NK-92 treated with Interleukin-12 subunit alpha and Interleukin-12 subunit beta, amount 100 ng/mL, for 24 hours (cell line): Measurements from ENCODE around the gene LDB1.

Experiments used
- DNase-seq: peaks from one replicate; lab custom pipeline; 2025; lab: John Stamatoyannopoulos, UW

Gene LDB1

GRCh38 chr10:102113261-102113955 lies 6.8 kb downstream of the LDB1 start:
- DNase-seq = no peak

GRCh38 chr10:102112210-102112817 lies 7.9 kb downstream of the LDB1 start:
- DNase-seq = no peak

GRCh38 chr10:102111276-102111675 lies 8.9 kb downstream of the LDB1 start:
- no peak for DNase-seq

GRCh38 chr10:102109166-102110116 lies 10.7 kb downstream of the LDB1 start:
- no peak for DNase-seq

- DNase-seq = no peak
These were observed 13.2 kb downstream of the LDB1 start for GRCh38 chr10:102106998-102107397.

GRCh38 chr10:102102421-102102820 lies 17.7 kb downstream of the LDB1 start:
- no peak for DNase-seq

DNA sequence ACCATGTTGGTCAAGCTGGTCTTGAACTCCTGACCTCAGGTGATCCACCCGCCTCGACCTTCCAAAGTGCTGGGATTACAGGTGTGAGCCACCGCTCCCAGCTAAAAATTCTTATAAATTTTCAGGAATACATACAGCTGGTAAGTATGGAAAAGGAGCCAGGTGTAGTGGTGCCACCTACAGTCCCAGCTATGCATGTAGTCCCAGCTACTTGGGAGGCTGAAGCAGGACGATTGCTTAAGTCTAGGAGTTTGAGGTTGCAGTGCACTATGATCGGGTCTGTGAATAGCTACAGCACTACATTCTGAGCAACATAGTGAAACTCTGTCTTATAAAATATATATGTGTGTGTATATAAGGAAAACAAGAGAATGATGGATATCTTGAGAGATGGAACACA lies 19.0 kb downstream of the LDB1 start:
- no peak for DNase-seq

- DNase-seq = no peak
These were observed 23.7 kb downstream of the LDB1 start for GRCh38 chr10:102096449-102096848.

DNA sequence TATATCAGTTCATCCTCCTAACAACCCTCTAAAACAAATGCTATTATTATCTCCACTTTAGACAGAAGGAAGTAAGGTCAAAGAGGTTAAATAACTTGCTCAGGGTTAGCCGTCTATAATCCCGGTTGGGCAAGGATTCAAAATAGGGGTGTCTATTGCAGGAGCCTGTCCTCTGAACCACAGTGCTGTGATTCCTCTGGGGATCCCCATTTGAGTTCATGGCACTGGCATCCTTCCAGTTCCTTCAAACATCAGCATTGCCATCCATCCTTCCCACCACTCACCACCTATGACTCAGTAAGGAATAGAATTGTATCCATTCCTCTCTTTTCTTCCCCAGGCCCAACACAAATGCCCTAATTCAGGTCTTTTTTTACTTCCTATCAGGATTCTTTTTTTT lies 29.4 kb downstream of the LDB1 start:
- DNase-seq = no peak

GRCh38 chr10:102086196-102086595 lies 34.0 kb downstream of the LDB1 start:
- DNase-seq = no peak

DNA sequence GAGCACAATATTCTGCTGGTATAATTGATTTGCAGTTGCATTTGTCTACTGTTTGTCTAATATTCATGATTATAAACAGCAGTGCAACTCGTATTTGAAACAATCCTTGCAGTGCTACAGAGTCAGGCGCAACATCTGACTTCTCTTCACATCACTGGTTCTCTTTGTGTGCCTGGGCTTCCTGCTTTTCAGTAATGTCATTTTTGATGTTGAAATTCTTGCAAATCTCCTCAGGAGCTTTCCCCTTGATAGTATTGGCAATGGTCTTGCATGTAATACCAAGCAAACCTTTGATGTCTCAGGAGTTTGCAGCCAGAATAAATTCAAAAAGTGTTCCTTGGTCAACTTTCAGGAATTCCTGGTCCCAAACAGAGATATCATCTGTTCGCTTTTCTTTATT lies 34.8 kb downstream of the LDB1 start:
- no peak for DNase-seq

DNA sequence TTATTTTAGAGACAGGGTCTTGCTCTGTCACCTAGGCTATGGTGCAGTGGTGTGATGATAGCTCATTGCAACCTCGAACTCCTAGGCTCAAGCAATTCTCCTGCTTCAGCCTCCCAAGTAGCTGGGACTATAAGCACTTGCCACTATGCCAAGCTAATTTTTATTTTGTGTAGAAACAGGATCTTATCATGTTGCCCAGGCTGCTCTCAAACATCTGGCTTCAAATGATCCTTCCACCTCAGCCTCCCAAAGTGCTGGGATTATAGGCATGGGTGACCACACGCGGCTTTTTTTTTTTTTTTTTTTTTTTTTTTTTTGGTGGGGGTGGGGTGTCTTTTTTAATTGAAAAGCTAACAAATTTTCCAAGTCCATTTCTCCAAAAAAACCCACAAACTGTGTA lies 36.6 kb downstream of the LDB1 start:
- DNase-seq = no peak

DNA sequence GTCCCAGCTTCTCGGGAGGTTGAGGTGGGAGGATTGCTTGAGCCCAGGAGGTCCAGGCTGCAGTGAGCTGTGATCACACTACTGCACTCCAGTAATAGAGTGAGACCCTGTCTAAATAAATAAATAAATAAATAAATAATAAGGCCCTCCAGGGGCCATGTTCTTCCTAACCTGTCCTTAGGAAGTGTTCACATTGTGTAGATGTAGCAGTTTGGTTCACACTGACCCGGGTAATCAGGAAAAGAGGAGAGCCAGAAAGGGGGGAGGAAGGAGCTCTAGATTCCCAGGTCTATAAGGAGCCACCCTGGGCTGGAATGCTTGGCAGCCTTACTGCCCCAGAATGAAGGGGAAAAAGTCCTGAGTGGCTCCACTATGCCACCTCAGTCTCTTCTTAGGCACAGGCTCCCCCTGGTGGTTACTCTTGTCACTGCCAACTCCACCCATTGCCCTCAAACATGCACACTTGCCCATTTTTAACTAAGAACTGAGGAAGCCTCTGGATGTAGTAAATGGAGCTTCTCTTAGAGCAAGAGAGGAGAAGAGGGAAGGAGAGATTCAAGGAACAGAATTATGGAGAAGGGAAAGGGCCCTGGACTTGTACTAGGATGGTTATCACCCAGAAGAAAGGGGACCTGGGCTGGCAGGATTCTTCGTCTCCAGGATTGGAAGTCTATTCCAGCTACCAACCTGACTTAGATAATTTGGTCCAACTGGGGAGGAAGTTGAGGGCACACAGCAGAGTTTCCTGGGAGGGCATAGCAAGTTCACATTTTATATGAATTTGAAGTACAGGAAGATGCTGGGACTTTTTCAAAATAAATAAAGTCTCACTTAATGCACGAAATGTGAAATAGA lies 47.3 kb downstream of the LDB1 start:
- DNase-seq = peak; percentile 53

GRCh38 chr10:102069071-102069470 lies 51.1 kb downstream of the LDB1 start:
- DNase-seq = no peak

- DNase-seq = no peak
These were observed 52.0 kb downstream of the LDB1 start for GRCh38 chr10:102068216-102068615.

GRCh38 chr10:102067091-102067916 lies 52.9 kb downstream of the LDB1 start:
- DNase-seq = no peak

GRCh38 chr10:102066399-102067088 lies 53.6 kb downstream of the LDB1 start:
- no peak for DNase-seq

DNA sequence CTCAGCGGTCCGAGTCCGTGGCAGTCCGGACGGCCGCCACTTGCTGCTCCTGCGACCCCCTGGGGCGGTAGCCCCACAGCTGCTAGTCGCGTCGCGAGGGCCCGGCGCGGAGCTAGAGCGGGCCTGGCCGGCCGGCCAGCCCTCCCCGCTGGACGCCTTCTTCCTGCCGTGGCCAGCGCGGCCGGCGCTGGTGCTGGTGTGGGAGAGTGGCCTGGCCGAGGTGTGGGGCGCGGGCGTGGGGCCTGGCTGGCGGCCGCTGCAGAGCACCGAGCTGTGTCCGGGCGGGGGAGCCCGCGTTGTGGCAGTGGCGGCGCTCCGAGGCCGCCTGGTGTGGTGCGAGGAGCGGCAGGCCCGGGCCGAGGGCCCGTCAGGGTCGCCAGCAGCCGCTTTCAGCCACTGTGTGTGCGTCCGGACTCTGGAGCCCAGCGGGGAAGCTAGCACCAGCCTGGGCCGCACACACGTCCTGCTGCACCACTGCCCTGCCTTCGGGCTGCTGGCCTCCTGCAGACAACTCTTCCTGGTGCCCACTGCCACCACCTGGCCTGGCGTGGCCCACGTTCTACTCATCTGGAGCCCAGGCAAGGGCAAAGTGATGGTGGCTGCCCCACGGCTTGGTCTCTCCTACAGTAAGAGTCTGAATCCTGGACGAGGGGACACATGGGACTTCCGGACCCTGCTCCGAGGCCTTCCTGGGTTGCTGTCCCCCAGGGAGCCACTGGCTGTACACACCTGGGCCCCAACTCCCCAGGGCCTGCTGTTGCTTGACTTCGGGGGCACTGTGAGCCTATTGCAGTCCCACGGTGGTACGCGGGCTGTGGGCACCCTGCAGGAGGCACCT lies 54.4 kb downstream of the LDB1 start:
- DNase-seq = no peak

- DNase-seq = peak; percentile 78
These were observed 55.2 kb downstream of the LDB1 start, which contains the start of gene HPS6 for GRCh38 chr10:102064868-102065560. TSS of gene HPS6 (plus strand) at chr10:102065349. CDS start at chr10:102065475, 126 bp downstream.
